Renal cortex interstitium (tissue), 11 donors: ENCODE results near the gene PTK7. TPM values are rescaled to one million over a fixed set of nuclear protein-coding genes. Genes with fewer than 3 reads are reported as not detected.

Experiments used
- DNase-seq, 11 donors: peaks; one replicate each; pipeline ENCODE4 v3.0.0-alpha.2; 2013; ENCODE audit warnings: low read depth in 9 of 11, low spot score in 4 of 11; ENCODE audit errors: extremely low read depth in 1 of 11
- polyA plus RNA-seq, 3 donors: library from polyadenylated mRNA; unstranded; fragments of 120-200 nt; gene quantifications; one replicate each; pipeline ENCODE4 v1.2.1, GENCODE V29; 2013; ENCODE audit not compliant: insufficient read length in 3 of 3

The PTK7 gene
- polyA plus RNA-seq, 3 donors: 217 to 274 (median 239) TPM

GRCh38 chr6:43050981-43051380 lies 25.1 kb upstream of the PTK7 start:
- DNase-seq: no peak

GRCh38 chr6:43052225-43052841 lies 23.8 kb upstream of the PTK7 start:
- no peak for DNase-seq

- DNase-seq: peak in 1 of 11 donors; percentile 13
Observed at GRCh38 chr6:43052842-43053544, 23.1 kb upstream of the PTK7 start.

- DNase-seq: peak in 10 of 11 donors; percentile 78 to 94 (median 90)
Observed at GRCh38 chr6:43053545-43054205, 22.4 kb upstream of the PTK7 start, which contains the start of gene CUL7. CUL7 (minus strand) TSS chr6:43053851; CDS start chr6:43052788, 1,063 bp downstream.

GRCh38 chr6:43054206-43054943 lies 21.7 kb upstream of the PTK7 start:
- no peak for DNase-seq

- DNase-seq: no peak
Observed at GRCh38 chr6:43055966-43056365, 20.1 kb upstream of the PTK7 start.

GRCh38 chr6:43058531-43058930 lies 17.6 kb upstream of the PTK7 start:
- DNase-seq: no peak

- DNase-seq: peak; percentile 96 to 99 (median 98)
Observed at GRCh38 chr6:43059168-43060033, 16.7 kb upstream of the PTK7 start, which contains the start of the genes KLC4 and MRPL2. KLC4 (plus strand) TSS chr6:43059631; CDS start chr6:43061336, 1,705 bp downstream. MRPL2 (minus strand) TSS chr6:43059434; CDS start chr6:43059381, 53 bp downstream.

- DNase-seq: peak in 1 of 11 donors; percentile 13
Observed at GRCh38 chr6:43060034-43060754, 15.9 kb upstream of the PTK7 start.

GRCh38 chr6:43060755-43061633 lies 15.1 kb upstream of the PTK7 start:
- DNase-seq: no peak

GRCh38 chr6:43061861-43062260 lies 14.3 kb upstream of the PTK7 start:
- DNase-seq: no peak

GRCh38 chr6:43062818-43063217 lies 13.3 kb upstream of the PTK7 start:
- no peak for DNase-seq

GRCh38 chr6:43070028-43070632 lies 6.0 kb upstream of the PTK7 start:
- peak in 3 of 11 donors; percentile 52 to 81 (median 66) for DNase-seq

- DNase-seq: peak in 6 of 11 donors; percentile 76 to 88 (median 82)
Observed at GRCh38 chr6:43074847-43075669, 1.1 kb upstream of the PTK7 start.
